ENCODE measurements around the gene GTPBP4. TPM values are rescaled to one million over a fixed set of nuclear protein-coding genes. Genes with fewer than 3 reads are reported as not detected.

Gene GTPBP4
- total RNA-seq (2014; rRNA removed): 44.6 and 62.0 TPM in 2 replicates
- Bru-seq, nascent RNA: percentile 87 among the genes with signal in this experiment
- BruChase-seq, experiment 1, labeled RNA remaining after a 6-hour chase: percentile 93 among the genes with signal in this experiment
- percentile 91 among the genes with signal in this experiment for BruChase-seq, experiment 2, labeled RNA remaining after a 2-hour chase
- long read RNA-seq, full-length matches to known transcripts: 83 of 127 reads
- long read RNA-seq, partial matches to known transcripts: 32 of 127 reads
- long read RNA-seq, other reads (novel, unspliced or antisense): 12 of 127 reads

DNA sequence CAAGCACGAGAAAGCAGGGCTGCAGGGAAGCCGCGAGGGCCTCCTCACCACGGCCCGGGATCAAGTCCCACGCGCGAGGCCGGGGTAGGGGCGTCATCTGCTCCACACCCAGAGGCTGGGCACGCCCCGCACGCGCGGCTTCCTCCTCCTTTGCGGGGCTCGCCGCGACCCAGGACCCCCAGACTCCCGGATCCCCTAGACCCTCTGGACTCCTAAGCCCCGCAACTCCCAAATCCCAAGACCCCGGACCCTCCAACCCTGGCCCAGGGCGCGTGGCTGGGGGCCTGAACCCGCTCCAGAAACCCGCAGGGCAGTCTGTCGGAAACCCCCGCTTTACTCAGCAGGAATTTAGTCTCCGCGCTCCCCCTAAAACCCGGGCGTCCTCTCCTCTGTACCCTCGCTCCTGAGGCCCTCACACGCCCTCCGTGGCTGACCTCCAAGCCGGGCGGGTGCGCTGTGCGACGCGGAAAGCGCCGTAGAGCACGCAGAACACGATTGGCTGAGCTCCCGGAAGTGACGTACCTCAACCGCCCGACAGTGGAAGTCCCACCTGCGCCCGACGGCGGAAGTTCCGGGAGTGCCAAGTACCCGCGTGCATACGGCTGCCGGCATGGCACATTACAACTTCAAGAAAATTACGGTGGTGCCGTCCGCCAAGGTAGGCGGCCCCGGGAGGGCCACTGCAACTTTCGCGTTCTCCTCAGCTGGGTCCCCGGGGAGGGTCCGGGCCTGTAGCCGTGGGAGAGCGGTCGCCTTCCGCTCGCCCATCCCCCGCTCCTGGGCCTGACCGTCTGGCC lies at the start of gene GTPBP4:
Gene GTPBP4 (plus strand): TSS at position 565 of the 797 bp plus-strand sequence. CDS start 46 bp downstream, at position 611.
- Histone ChIP-seq H3K9me2 (replicated peaks; ENCODE audit: low read length) (no peaks in the 10 kb centered on the region), H2AFZ (ENCODE audit: low read length) (peak within 1 kb of the TSS; percentile 67; the same call in 1 of the 2 replicates), H3K9ac (ENCODE audit: low read length) (peak within 1 kb of the TSS; percentile 97), H3K4me1 (ENCODE audit: insufficient read depth, low read length) (peaks cover 14% of the 10 kb centered on the region), H3K79me2 (ENCODE audit: low read length) (peaks cover 54% of the 10 kb centered on the region), H3K4me2 (ENCODE audit: low read length) (peak within 1 kb of the TSS; percentile 91), H3K4me3 (ENCODE audit: low read length) (peak within 1 kb of the TSS; percentile 98), H3F3A (ENCODE audit: low read length, unreplicated experiment) (no peaks in the 10 kb centered on the region), H4K20me1 (ENCODE audit: low read length) (peaks cover 26% of the 10 kb centered on the region), H3K36me3 (ENCODE audit: low read depth, low read length) (peaks cover 8% of the 10 kb centered on the region), H3K27me3 (ENCODE audit: low read length) (no peaks in the 10 kb centered on the region), H3K9me3 (ENCODE audit: low read length) (no peaks in the 10 kb centered on the region), H3K27ac (ENCODE audit: low read length) (peak within 1 kb of the TSS; percentile 71)
- TF ChIP-seq, protein P1, sequence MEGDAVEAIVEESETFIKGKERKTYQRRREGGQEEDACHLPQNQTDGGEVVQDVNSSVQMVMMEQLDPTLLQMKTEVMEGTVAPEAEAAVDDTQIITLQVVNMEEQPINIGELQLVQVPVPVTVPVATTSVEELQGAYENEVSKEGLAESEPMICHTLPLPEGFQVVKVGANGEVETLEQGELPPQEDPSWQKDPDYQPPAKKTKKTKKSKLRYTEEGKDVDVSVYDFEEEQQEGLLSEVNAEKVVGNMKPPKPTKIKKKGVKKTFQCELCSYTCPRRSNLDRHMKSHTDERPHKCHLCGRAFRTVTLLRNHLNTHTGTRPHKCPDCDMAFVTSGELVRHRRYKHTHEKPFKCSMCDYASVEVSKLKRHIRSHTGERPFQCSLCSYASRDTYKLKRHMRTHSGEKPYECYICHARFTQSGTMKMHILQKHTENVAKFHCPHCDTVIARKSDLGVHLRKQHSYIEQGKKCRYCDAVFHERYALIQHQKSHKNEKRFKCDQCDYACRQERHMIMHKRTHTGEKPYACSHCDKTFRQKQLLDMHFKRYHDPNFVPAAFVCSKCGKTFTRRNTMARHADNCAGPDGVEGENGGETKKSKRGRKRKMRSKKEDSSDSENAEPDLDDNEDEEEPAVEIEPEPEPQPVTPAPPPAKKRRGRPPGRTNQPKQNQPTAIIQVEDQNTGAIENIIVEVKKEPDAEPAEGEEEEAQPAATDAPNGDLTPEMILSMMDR (conservative IDR thresholded peaks at IDR 0.05; ENCODE audit: low read depth, low read length): peak; percentile 45; the same call in 1 of the 2 replicates
- TF ChIP-seq EZH2 (IDR thresholded peaks at IDR 0.05; ENCODE audit: low read length, unreplicated experiment): no peak
- ChIA-PET CTCF (no interaction called here), POLR2A (ENCODE audit: unreplicated experiment) (interaction anchor here (0.6 kb wide), 1 partner anchor 15 kb away, joined by 7 read pairs; no protein-coding TSS in a partner anchor)
- BruUV-seq (replicated peaks): TSS peak; percentile 69
- intact Hi-C loops (cut with micrococcal nuclease): loop anchor here (5.0 kb wide), 1 partner anchor 56 kb away; the partner anchor contains the start of gene LARP4B
- DNase-seq (peak; percentile 91), ATAC-seq (peak; percentile 91)

DNA sequence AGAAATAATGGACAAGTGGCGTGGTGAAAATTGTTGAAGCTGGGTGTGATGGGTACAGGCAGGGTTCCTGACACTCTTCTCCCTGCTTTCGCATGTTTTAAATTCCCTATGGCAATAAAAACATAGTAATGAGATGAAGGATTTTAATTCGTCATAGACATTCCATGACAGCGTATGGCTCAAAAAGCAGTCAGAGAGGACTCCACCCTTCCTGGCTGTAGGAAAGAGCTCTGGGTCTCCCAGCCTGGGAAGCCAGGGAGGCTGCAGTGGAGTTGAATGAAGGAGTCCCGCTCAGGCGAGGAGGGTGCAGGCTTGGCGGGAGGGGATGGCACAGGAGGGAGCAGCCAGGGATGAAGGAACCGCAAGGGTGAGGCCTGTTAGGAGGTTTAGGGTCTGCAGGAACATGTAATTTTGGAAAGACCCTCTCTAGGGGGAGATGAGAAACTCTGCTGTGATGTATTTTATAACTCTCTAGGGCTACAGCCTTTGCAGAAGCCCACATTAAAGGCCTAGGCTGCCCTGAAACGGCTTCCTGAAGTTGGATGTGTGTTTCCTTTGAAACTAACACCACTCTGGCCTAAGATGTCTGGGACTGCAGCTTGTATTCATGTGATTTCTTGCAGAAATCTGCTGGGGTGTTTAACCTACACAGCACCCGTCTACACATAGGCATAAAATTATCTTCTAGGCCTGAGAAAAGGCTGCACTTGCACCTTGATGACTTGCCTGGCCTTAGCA lies 49.1 kb upstream of the GTPBP4 start:
- TF ChIP-seq EZH2 (IDR thresholded peaks at IDR 0.05; ENCODE audit: low read length, unreplicated experiment) (no peak), EZH2phosphoT487 (IDR thresholded peaks at IDR 0.05; ENCODE audit: borderline replicate concordance, low read length) (no peak)
- TF ChIP-seq, protein P1 (conservative IDR thresholded peaks at IDR 0.05; ENCODE audit: low read depth, low read length): no peak
- CTCF ChIA-PET: no interaction called here
- intact Hi-C loops (cut with micrococcal nuclease): no loop called here

More for the DNA sequence above, 49.1 kb upstream of the GTPBP4 start:
- no peaks in the 10 kb centered on the region for H3K36me3 ChIP-seq (ENCODE audit: low read depth, low read length)
- no peaks in the 10 kb centered on the region for H3K27me3 ChIP-seq (ENCODE audit: low read length)
- no peak overlapping the region for H3K4me2 ChIP-seq (ENCODE audit: low read length)
- no peak overlapping the region for H2AFZ ChIP-seq (ENCODE audit: low read length)
- no peaks in the 10 kb centered on the region for H4K20me1 ChIP-seq (ENCODE audit: low read length)
- H3K9ac ChIP-seq (ENCODE audit: low read length): no peak overlapping the region
- ATAC-seq (no peak), DNase-seq (no peak)
- H3K79me2 ChIP-seq (ENCODE audit: low read length): no peaks in the 10 kb centered on the region
- no peaks in the 10 kb centered on the region for H3K9me3 ChIP-seq (ENCODE audit: low read length)
- BruUV-seq (replicated peaks): no TSS peak
- POLR2A ChIA-PET (ENCODE audit: unreplicated experiment): no interaction called here
- H3K4me1 ChIP-seq (ENCODE audit: insufficient read depth, low read length): no peaks in the 10 kb centered on the region
- H3K27ac ChIP-seq (ENCODE audit: low read length): no peak overlapping the region
- H3K4me3 ChIP-seq (ENCODE audit: low read length): no peak overlapping the region
- no peaks in the 10 kb centered on the region for H3F3A ChIP-seq (ENCODE audit: low read length, unreplicated experiment)
- no peaks in the 10 kb centered on the region for H3K9me2 ChIP-seq (replicated peaks; ENCODE audit: low read length)
